Esophagus muscularis mucosa (tissue), 3 donors: ENCODE results near the gene SIX5.

ENCODE experiments used
- CTCF ChIP-seq, 3 experiments: fragments of 200-600 bp in 2 of 3; fragments of 450-650 bp in 1 of 3; sonication (generic) in 2 of 3; IDR thresholded peaks; one replicate each; pipeline ENCODE4 v1.5.1; 2017 to 2019; ENCODE audit warnings: antibody characterized with exemption in 3 of 3, mild to moderate bottlenecking in 2 of 3, moderate library complexity in 1 of 3
- EP300 ChIP-seq: sonication (generic); formaldehyde crosslinking; IDR thresholded peaks from one replicate; pipeline ENCODE4 v1.6.1; 2017; ENCODE audit warnings: antibody characterized with exemption

DNA sequence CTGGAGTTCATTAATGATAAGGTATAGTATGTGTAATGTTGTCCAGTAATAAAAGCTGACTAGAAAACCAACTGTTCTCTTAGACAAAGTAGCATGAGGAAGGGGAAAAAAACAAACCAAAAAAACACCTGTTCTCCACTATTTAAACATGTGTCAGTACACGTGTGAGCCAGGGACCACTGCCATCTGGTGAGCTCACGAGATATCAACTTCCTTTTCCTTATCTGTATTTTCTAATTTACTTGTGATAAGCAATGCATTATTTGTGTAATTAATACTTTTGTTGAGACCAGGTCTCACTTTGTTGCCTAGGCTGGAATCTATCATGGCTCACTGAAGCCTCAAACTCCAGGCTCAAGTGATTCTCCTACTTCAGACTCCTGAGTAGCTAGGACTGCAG, 4.3 kb upstream of the SIX5 start:
- TF ChIP-seq CTCF (IDR thresholded peaks at IDR 0.05): no peak
- TF ChIP-seq EP300: no peak
